Activated CD4-positive, alpha-beta T cell treated with anti-CD3 and anti-CD28 coated beads, Interleukin-2, Interleukin-6, amounts not matched to agents 100 ng/mL and 50 ng/mL, durations not matched to agents 16 hours and 8 hours (primary cell): ENCODE measurements around the gene SLC25A41.

Source experiments
- DNase-seq: peaks from one replicate; pipeline ENCODE4 v3.0.0-alpha.2; 2020

SLC25A41 gene

GRCh38 chr19:6425732-6426620 is 7.6 kb downstream of the SLC25A41 start:
- DNase-seq: no peak

GRCh38 chr19:6424939-6425731 is 8.4 kb downstream of the SLC25A41 start:
- DNase-seq: peak; percentile 100

- DNase-seq: peak; percentile 34
Observed at GRCh38 chr19:6424195-6424938, 9.2 kb downstream of the SLC25A41 start, which contains the start of gene KHSRP. Gene KHSRP (minus strand): TSS chr19:6424811. CDS start chr19:6424701, 110 bp downstream.

GRCh38 chr19:6423499-6424194 is 9.9 kb downstream of the SLC25A41 start:
- peak; percentile 59 for DNase-seq

GRCh38 chr19:6421075-6422014 is 12.2 kb downstream of the SLC25A41 start:
- DNase-seq: no peak

- DNase-seq: no peak
Observed at GRCh38 chr19:6418562-6418932, 15.0 kb downstream of the SLC25A41 start.

- DNase-seq: no peak
Observed at GRCh38 chr19:6417713-6418561, 15.6 kb downstream of the SLC25A41 start.

- no peak for DNase-seq
Observed at GRCh38 chr19:6416658-6417405, 16.7 kb downstream of the SLC25A41 start.

- DNase-seq: no peak
Observed at GRCh38 chr19:6415591-6416190, 17.9 kb downstream of the SLC25A41 start.

GRCh38 chr19:6414793-6415590 is 18.6 kb downstream of the SLC25A41 start:
- no peak for DNase-seq

- no peak for DNase-seq
Observed at GRCh38 chr19:6413721-6414643, 19.6 kb downstream of the SLC25A41 start.

GRCh38 chr19:6413291-6413690 is 20.3 kb downstream of the SLC25A41 start:
- no peak for DNase-seq

- DNase-seq: peak; percentile 56
Observed at GRCh38 chr19:6412447-6413091, 21.0 kb downstream of the SLC25A41 start.

- no peak for DNase-seq
Observed at GRCh38 chr19:6412061-6412446, 21.5 kb downstream of the SLC25A41 start.

GRCh38 chr19:6409346-6409745 is 24.2 kb downstream of the SLC25A41 start:
- no peak for DNase-seq

GRCh38 chr19:6406401-6406800 is 27.2 kb downstream of the SLC25A41 start:
- no peak for DNase-seq
